ENCODE data around the gene CHRDL2.

DNA sequence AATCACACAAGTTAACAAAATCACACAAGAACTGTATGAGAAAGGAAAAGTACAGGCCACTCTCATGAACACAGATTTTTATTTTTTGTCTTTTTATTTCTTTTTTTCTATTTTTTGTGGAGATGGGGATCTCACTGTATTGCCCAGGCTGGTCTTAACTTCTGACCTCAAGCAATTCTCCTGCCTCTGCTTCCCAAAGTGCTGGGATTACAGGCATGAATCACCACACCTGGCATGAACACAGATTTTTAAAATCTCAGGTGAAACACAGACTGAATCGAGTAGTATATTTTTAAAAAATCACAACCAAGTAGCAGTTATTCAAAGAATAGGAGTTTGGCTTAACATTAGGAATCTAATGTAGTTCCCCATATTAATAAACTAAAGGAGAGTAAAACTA, 35.7 kb upstream of the CHRDL2 start:
- TF ChIP-seq CTCF (IDR thresholded peaks at IDR 0.05) (no peak), POLR2A (IDR thresholded peaks at IDR 0.05) (no peak)

Data from testis (tissue), 2 donors.